ENCODE data around the gene CYP2C19. TPM values are rescaled to one million over a fixed set of nuclear protein-coding genes. Genes with fewer than 3 reads are reported as not detected.
"Not testable (repeated sequence)": the region's sequence is repeated elsewhere in the genome, so short reads cannot be mapped to it uniquely, and the experiment has no call there.

Gene CYP2C19
- total and polyA plus RNA-seq, 10 donors: not detected

GRCh38 chr10:94747137-94747536 is 15.3 kb upstream of the CYP2C19 start:
- Histone ChIP-seq H3K36me3 (no peaks in the 10 kb centered on the region), H3K9me3 (peaks cover 0 to 51% (median 25%) of the 10 kb centered on the region in 8 donors), H3K4me1 (no peaks in the 10 kb centered on the region), H3K4me3 (no peak overlapping the region), H3K27ac (no peak overlapping the region), H3K27me3 (replicated peaks in 1 of 7) (no peaks in the 10 kb centered on the region)
- intact Hi-C loops (cut with DNase I; ENCODE audit: low total_unique reads): no loop called here
- DNase-seq: no peak
- TF ChIP-seq, protein P1, sequence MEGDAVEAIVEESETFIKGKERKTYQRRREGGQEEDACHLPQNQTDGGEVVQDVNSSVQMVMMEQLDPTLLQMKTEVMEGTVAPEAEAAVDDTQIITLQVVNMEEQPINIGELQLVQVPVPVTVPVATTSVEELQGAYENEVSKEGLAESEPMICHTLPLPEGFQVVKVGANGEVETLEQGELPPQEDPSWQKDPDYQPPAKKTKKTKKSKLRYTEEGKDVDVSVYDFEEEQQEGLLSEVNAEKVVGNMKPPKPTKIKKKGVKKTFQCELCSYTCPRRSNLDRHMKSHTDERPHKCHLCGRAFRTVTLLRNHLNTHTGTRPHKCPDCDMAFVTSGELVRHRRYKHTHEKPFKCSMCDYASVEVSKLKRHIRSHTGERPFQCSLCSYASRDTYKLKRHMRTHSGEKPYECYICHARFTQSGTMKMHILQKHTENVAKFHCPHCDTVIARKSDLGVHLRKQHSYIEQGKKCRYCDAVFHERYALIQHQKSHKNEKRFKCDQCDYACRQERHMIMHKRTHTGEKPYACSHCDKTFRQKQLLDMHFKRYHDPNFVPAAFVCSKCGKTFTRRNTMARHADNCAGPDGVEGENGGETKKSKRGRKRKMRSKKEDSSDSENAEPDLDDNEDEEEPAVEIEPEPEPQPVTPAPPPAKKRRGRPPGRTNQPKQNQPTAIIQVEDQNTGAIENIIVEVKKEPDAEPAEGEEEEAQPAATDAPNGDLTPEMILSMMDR (IDR thresholded peaks at IDR 0.05 in 8 of 11, conservative IDR thresholded peaks at IDR 0.05 in 3 of 11): no peak
- no peak for TF ChIP-seq POLR2AphosphoS5 (IDR thresholded peaks at IDR 0.05)
- no peak for TF ChIP-seq POLR2A (IDR thresholded peaks at IDR 0.05)
- 64 to 87% (median 77%) methylated on average over 2 of the region's 2 CpGs for WGBS, 5 donors

GRCh38 chr10:94747838-94748237 is 14.6 kb upstream of the CYP2C19 start:
- Histone ChIP-seq H3K27ac (no peak overlapping the region), H3K36me3 (no peaks in the 10 kb centered on the region), H3K27me3 (replicated peaks in 1 of 7) (no peaks in the 10 kb centered on the region), H3K4me1 (no peaks in the 10 kb centered on the region), H3K9me3 (peaks cover 0 to 50% (median 22%) of the 10 kb centered on the region in 8 donors), H3K4me3 (no peak overlapping the region)
- DNase-seq: no peak
- intact Hi-C loops (cut with DNase I; ENCODE audit: low total_unique reads): no loop called here
- TF ChIP-seq POLR2A (IDR thresholded peaks at IDR 0.05): no peak
- TF ChIP-seq, protein P1 (IDR thresholded peaks at IDR 0.05 in 8 of 11, conservative IDR thresholded peaks at IDR 0.05 in 3 of 11): no peak
- TF ChIP-seq POLR2AphosphoS5 (IDR thresholded peaks at IDR 0.05): no peak
- 76 to 82% (median 80%) methylated on average over 4 of the region's 4 CpGs for WGBS, 5 donors

DNA sequence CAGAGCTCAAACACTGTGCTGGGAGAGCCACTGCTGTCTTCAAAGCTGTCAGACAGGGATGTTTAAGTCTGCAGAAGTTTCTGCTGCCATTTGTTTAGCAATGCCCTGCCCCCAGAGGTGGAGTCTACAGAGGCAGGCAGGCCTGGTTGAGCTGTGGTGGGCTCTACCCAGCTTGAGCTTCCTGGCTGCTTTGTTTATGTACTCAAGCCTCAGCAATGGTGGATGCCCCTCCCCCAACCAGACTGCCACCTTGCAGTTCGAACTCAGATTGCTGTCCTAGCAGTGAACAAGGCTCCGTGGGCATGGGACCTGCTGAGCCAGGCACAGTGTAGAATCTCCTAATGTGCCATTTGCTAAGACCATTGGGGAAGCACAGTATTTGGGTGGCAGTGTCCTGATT is 4.6 kb upstream of the CYP2C19 start:
- WGBS, 5 donors: 60 to 90% (median 73%) methylated on average over 2 of the region's 2 CpGs
- H3K27me3 ChIP-seq (replicated peaks in 1 of 7): no peaks in the 10 kb centered on the region
- no peak for TF ChIP-seq POLR2AphosphoS5 (IDR thresholded peaks at IDR 0.05)
- TF ChIP-seq POLR2A (IDR thresholded peaks at IDR 0.05): no peak
- TF ChIP-seq, protein P1 (IDR thresholded peaks at IDR 0.05 in 8 of 11, conservative IDR thresholded peaks at IDR 0.05 in 3 of 11): no peak
- intact Hi-C loops (cut with DNase I; ENCODE audit: low total_unique reads): no loop called here
- H3K36me3 ChIP-seq: no peaks in the 10 kb centered on the region
- DNase-seq: no peak
- no peaks in the 10 kb centered on the region for H3K4me1 ChIP-seq
- H3K27ac ChIP-seq: no peak overlapping the region
- H3K4me3 ChIP-seq: no peak overlapping the region
- H3K9me3 ChIP-seq: peaks cover 0 to 13% (median 2%) of the 10 kb centered on the region in 8 donors

GRCh38 chr10:94760586-94761178 is 1.8 kb upstream of the CYP2C19 start:
- no peak for DNase-seq
- WGBS, 5 donors: 73 to 83% (median 73%) methylated on average over 2 of the region's 2 CpGs
- TF ChIP-seq POLR2A (IDR thresholded peaks at IDR 0.05): no peak
- no peak for TF ChIP-seq POLR2AphosphoS5 (IDR thresholded peaks at IDR 0.05)
- TF ChIP-seq, protein P1 (IDR thresholded peaks at IDR 0.05 in 8 of 11, conservative IDR thresholded peaks at IDR 0.05 in 3 of 11): no peak
- Histone ChIP-seq H3K27me3 (replicated peaks in 1 of 7) (no peaks in the 10 kb centered on the region), H3K9me3 (peaks cover 0 to 8% (median 0%) of the 10 kb centered on the region in 8 donors), H3K4me1 (no peaks in the 10 kb centered on the region), H3K27ac (no peak overlapping the region), H3K36me3 (no peaks in the 10 kb centered on the region), H3K4me3 (no peak overlapping the region)
- intact Hi-C loops (cut with DNase I; ENCODE audit: low total_unique reads): no loop called here

DNA sequence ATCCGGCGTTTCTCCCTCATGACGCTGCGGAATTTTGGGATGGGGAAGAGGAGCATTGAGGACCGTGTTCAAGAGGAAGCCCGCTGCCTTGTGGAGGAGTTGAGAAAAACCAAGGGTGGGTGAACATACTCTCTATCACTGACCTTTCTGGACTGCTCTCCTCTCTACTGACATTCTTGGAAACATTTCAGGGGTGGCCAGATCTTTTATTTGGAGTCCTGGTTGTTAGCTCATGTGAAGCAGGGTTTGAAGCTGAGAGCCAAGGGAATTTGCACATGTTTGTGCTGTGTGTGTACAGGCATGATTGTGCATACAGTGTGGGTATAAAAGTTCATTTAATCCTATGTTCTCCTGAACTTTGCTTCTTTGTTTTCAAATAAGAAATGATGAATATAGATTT is 12.9 kb downstream of the CYP2C19 start:
- H3K27ac ChIP-seq; DNase-seq; H3K4me3 ChIP-seq; H3K27me3 ChIP-seq (replicated peaks in 1 of 7); H3K36me3 ChIP-seq; intact Hi-C loops (cut with DNase I; ENCODE audit: low total_unique reads); H3K4me1 ChIP-seq: not testable (repeated sequence)
- H3K9me3 ChIP-seq: peaks cover 0 to 25% (median 4%) of the 10 kb centered on the region in 8 donors
- 85 to 96% (median 90%) methylated on average over 6 of the region's 6 CpGs for WGBS, 5 donors

All from spleen (tissue), 11 donors.